Measurements from ENCODE around the gene RABGAP1L. TPM values are rescaled to one million over a fixed set of nuclear protein-coding genes. Genes with fewer than 3 reads are reported as not detected.
A peak's percentile ranks its signal among the peaks of the same experiment; 100 is the strongest.

The RABGAP1L gene
- total RNA-seq, 1 donor from 2014 or later = 83.9 TPM

- TF ChIP-seq CTCF (IDR thresholded peaks at IDR 0.05) = no peak
- ATAC-seq = no peak
- H3K9me3 ChIP-seq = no peaks in the 10 kb centered on the region
- DNase-seq = no peak
- H3K4me1 ChIP-seq = peaks cover 24% of the 10 kb centered on the region
- no peaks in the 10 kb centered on the region for H3K27me3 ChIP-seq (ENCODE audit: low read depth)
- intact Hi-C loops (cut with DNase I) = no loop called here
- no peak overlapping the region for H3K27ac ChIP-seq
- H3K36me3 ChIP-seq = peaks cover 3% of the 10 kb centered on the region
- H3K4me3 ChIP-seq = no peak overlapping the region
Measured at GRCh38 chr1:174880171-174880570, 720.9 kb downstream of the RABGAP1L start.

- Histone ChIP-seq H3K27ac (no peak overlapping the region), H3K9me3 (no peaks in the 10 kb centered on the region), H3K4me3 (no peak overlapping the region), H3K4me1 (peaks cover 17% of the 10 kb centered on the region), H3K36me3 (peaks cover 3% of the 10 kb centered on the region), H3K27me3 (ENCODE audit: low read depth) (no peaks in the 10 kb centered on the region)
- peak in 1 of 2 donors; percentile 44 for ATAC-seq
- intact Hi-C loops (cut with DNase I) = no loop called here
- no peak for DNase-seq
- TF ChIP-seq CTCF (IDR thresholded peaks at IDR 0.05) = no peak
Measured at GRCh38 chr1:174883409-174883808, 724.1 kb downstream of the RABGAP1L start.

DNA sequence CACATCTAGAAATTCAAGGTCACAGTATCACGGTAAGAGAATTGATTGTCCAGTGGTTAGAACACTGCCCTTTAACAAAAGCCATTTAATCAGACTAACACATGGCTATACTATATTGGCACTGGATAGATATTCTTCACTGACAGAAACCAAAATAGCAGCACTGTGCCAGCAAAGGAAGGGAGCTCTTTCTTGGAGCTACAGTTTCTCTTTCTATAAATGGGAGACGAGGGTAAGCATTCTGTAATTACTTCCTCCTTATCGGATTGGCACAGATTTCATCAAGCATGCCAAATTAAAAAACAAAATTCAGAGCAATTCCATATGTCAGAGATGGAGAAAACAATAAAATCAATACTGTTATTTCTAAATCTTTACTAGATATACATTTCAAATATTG is 724.7 kb downstream of the RABGAP1L start:
- no peak for TF ChIP-seq CTCF (IDR thresholded peaks at IDR 0.05)
- no peak overlapping the region for H3K4me3 ChIP-seq
- peaks cover 3% of the 10 kb centered on the region for H3K36me3 ChIP-seq
- H3K4me1 ChIP-seq = peaks cover 17% of the 10 kb centered on the region
- DNase-seq (no peak), ATAC-seq (peak in 1 of 2 donors; percentile 18)
- intact Hi-C loops (cut with DNase I) = no loop called here
- no peaks in the 10 kb centered on the region for H3K9me3 ChIP-seq
- H3K27me3 ChIP-seq (ENCODE audit: low read depth) = no peaks in the 10 kb centered on the region
- H3K27ac ChIP-seq = no peak overlapping the region

DNA sequence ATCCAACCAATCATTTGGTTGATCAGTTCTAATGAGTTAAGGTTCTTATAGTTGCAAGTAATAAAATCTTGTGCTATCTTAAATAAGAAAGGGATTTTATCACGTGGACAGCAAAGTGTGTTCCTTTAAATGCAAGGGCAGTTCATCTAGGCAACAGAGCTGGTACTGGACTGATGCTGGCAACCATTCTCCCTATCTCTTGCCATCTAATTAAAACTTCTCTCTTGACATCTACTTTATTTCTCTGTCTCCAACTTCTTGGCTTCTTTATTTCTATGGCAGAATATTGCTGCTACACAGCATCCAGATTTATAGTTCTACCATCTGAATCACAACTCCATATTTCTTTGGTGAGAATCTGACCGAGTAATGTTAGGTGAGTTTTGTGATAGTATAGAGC is 725.2 kb downstream of the RABGAP1L start:
- no peak for ATAC-seq
- intact Hi-C loops (cut with DNase I) = no loop called here
- peaks cover 3% of the 10 kb centered on the region for H3K36me3 ChIP-seq
- H3K4me1 ChIP-seq = peaks cover 17% of the 10 kb centered on the region
- H3K9me3 ChIP-seq = no peaks in the 10 kb centered on the region
- no peak overlapping the region for H3K27ac ChIP-seq
- TF ChIP-seq CTCF (IDR thresholded peaks at IDR 0.05) = no peak
- H3K4me3 ChIP-seq = no peak overlapping the region
- DNase-seq = no peak
- no peaks in the 10 kb centered on the region for H3K27me3 ChIP-seq (ENCODE audit: low read depth)

- intact Hi-C loops (cut with DNase I) = no loop called here
- Histone ChIP-seq H3K9me3 (no peaks in the 10 kb centered on the region), H3K27me3 (ENCODE audit: low read depth) (no peaks in the 10 kb centered on the region), H3K36me3 (no peaks in the 10 kb centered on the region), H3K27ac (no peak overlapping the region), H3K4me1 (peaks cover 8% of the 10 kb centered on the region), H3K4me3 (no peak overlapping the region)
- no peak for DNase-seq
- no peak for TF ChIP-seq CTCF (IDR thresholded peaks at IDR 0.05)
- no peak for ATAC-seq
Measured at GRCh38 chr1:174890024-174890423, 730.7 kb downstream of the RABGAP1L start.

GRCh38 chr1:174892016-174892415 is 732.7 kb downstream of the RABGAP1L start:
- DNase-seq = no peak
- no peaks in the 10 kb centered on the region for H3K36me3 ChIP-seq
- no peaks in the 10 kb centered on the region for H3K27me3 ChIP-seq (ENCODE audit: low read depth)
- H3K9me3 ChIP-seq = no peaks in the 10 kb centered on the region
- no peak overlapping the region for H3K4me3 ChIP-seq
- TF ChIP-seq CTCF (IDR thresholded peaks at IDR 0.05) = no peak
- ATAC-seq = no peak
- H3K4me1 ChIP-seq = peaks cover 8% of the 10 kb centered on the region
- no peak overlapping the region for H3K27ac ChIP-seq
- intact Hi-C loops (cut with DNase I) = no loop called here
